HepG2 (cell line): Measurements from ENCODE around the gene CERS1. TPM values are rescaled to one million over a fixed set of nuclear protein-coding genes. Genes with fewer than 3 reads are reported as not detected.

Experiments
- AHR ChIP-seq: IDR thresholded peaks from 2 replicates; pipeline ENCODE4 v1.6.1; 2018; ENCODE audit warnings: missing genetic modification reagents, missing compliant biosample characterization
- CCAR2 ChIP-seq: fragments of 200-400 bp; formaldehyde crosslinking; optimal IDR thresholded peaks from 2 replicates; pipeline ENCODE3; 2018; ENCODE audit warnings: low read depth, mild to moderate bottlenecking, low read length, moderate library complexity
- ERF ChIP-seq: IDR thresholded peaks from 2 replicates; pipeline ENCODE4 v1.6.1; 2018; ENCODE audit warnings: missing biosample characterization, missing genetic modification reagents
- HHEX ChIP-seq: IDR thresholded peaks from 2 replicates; pipeline ENCODE4 v1.6.1; 2016; ENCODE audit warnings: control low read depth
- HNF4G ChIP-seq, 2 experiments: sonication (generic) in 1 of 2; formaldehyde crosslinking in 1 of 2; IDR thresholded peaks; 2 replicates each; pipeline versions ENCODE4 v1.4.0 to v1.6.1; 2011 to 2020; ENCODE audit warnings: borderline replicate concordance in 2 of 2, low read depth in 2 of 2, mild to moderate bottlenecking in 2 of 2, low read length in 1 of 2, missing genetic modification reagents in 1 of 2, moderate library complexity in 1 of 2
- MBD4 ChIP-seq: IDR thresholded peaks from 2 replicates; pipeline ENCODE4 v1.6.1; 2012; ENCODE audit warnings: low read length, inconsistent platforms, borderline replicate concordance
- MED1 ChIP-seq: sonication (generic); formaldehyde crosslinking; IDR thresholded peaks from 2 replicates; pipeline ENCODE4 v1.4.0; 2020; ENCODE audit warnings: missing genetic modification reagents
- NR2F2 ChIP-seq: IDR thresholded peaks from 2 replicates; pipeline ENCODE4 v1.6.1; 2012; ENCODE audit warnings: low read depth, inconsistent platforms, borderline replicate concordance
- POGZ ChIP-seq: sonication (generic); formaldehyde crosslinking; IDR thresholded peaks from 2 replicates; pipeline ENCODE4 v1.4.0; 2020; ENCODE audit warnings: mild to moderate bottlenecking, missing genetic modification reagents
- RBM39 ChIP-seq: fragments of 200-400 bp; formaldehyde crosslinking; IDR thresholded peaks from one replicate; pipeline ENCODE4 v1.6.1; 2018; ENCODE audit warnings: antibody characterized with exemption, mild to moderate bottlenecking, low read depth, low read length; ENCODE audit not compliant: poor library complexity, severe bottlenecking
- SMAD1 ChIP-seq: sonication (generic); formaldehyde crosslinking; IDR thresholded peaks from 2 replicates; pipeline ENCODE4 v1.4.0; 2020; ENCODE audit warnings: missing genetic modification reagents, low read depth, mild to moderate bottlenecking, borderline replicate concordance
- SMAD9 ChIP-seq: sonication (generic); formaldehyde crosslinking; IDR thresholded peaks from 2 replicates; pipeline ENCODE4 v1.5.1; 2020; ENCODE audit warnings: mild to moderate bottlenecking, missing genetic modification reagents
- SNRNP70 ChIP-seq: fragments of 200-400 bp; formaldehyde crosslinking; IDR thresholded peaks from 2 replicates; pipeline ENCODE4 v1.6.1; 2017; ENCODE audit warnings: mild to moderate bottlenecking, low read depth, low read length, moderate library complexity
- SP4 ChIP-seq: sonication (generic); formaldehyde crosslinking; IDR thresholded peaks from 2 replicates; pipeline ENCODE4 v1.8.1; 2023; ENCODE audit warnings: mild to moderate bottlenecking, missing genetic modification reagents
- ZC3H4 ChIP-seq: sonication (generic); formaldehyde crosslinking; IDR thresholded peaks from 2 replicates; pipeline ENCODE4 v1.4.0; 2020; ENCODE audit warnings: missing genetic modification reagents, borderline replicate concordance
- ZNF12 ChIP-seq: sonication (generic); formaldehyde crosslinking; IDR thresholded peaks from 2 replicates; pipeline ENCODE4 v1.5.0; 2020; ENCODE audit warnings: missing genetic modification reagents
- ZNF746 ChIP-seq: sonication (generic); formaldehyde crosslinking; IDR thresholded peaks from 2 replicates; pipeline ENCODE4 v1.8.0; 2022; ENCODE audit warnings: mild to moderate bottlenecking, missing genetic modification reagents
- ZNF747 ChIP-seq: sonication (generic); formaldehyde crosslinking; IDR thresholded peaks from 2 replicates; pipeline ENCODE4 v1.8.1; 2023; ENCODE audit warnings: missing genetic modification reagents, mild to moderate bottlenecking, borderline replicate concordance
- ZNF782 ChIP-seq: sonication (generic); formaldehyde crosslinking; IDR thresholded peaks from 2 replicates; pipeline ENCODE4 v1.4.0; 2020; ENCODE audit warnings: missing genetic modification reagents, mild to moderate bottlenecking, borderline replicate concordance
- ZSCAN21 ChIP-seq: sonication (generic); formaldehyde crosslinking; IDR thresholded peaks from 2 replicates; pipeline ENCODE4 v1.8.0; 2022; ENCODE audit warnings: mild to moderate bottlenecking, missing genetic modification reagents, moderate library complexity, borderline replicate concordance
- polyA plus RNA-seq, 8 experiments: library from polyadenylated mRNA; depleted of rRNA in 3 of 8; stranded (reverse) in 7 of 8; unstranded in 1 of 8; fragments of >200 nt; fragmentation: Illumina TruSeq in 4 of 8; extraction: Trizol in 4 of 8; gene quantifications; 2 replicates each; pipeline versions ENCODE4 v1.2.1 to v1.2.3, GENCODE V29; 2011 to 2016; ENCODE audit warnings: low read depth in 4 of 8, missing spikeins in 1 of 8, mixed read lengths in 1 of 8; ENCODE audit not compliant: insufficient read depth in 1 of 8
- total RNA-seq, 5 experiments: library from RNA; depleted of rRNA; stranded (reverse); fragments of >200 nt; fragmentation: Illumina TruSeq; extraction: Trizol; gene quantifications; 2 replicates each; pipeline ENCODE4 v1.2.3, GENCODE V29; 2016; ENCODE audit warnings: low read depth in 1 of 5
- TF ChIP-seq, protein P1 (sequence below): sonication (generic); formaldehyde crosslinking; IDR thresholded peaks from 2 replicates; pipeline ENCODE4 v1.5.1; 2020; ENCODE audit warnings: mild to moderate bottlenecking, missing genetic modification reagents, moderate library complexity
- TF ChIP-seq, protein P2 (sequence below): sonication (generic); formaldehyde crosslinking; IDR thresholded peaks from 2 replicates; pipeline ENCODE4 v1.8.0; 2022; ENCODE audit warnings: missing genetic modification reagents, mild to moderate bottlenecking, borderline replicate concordance
- TF ChIP-seq, protein P3 (sequence below): sonication (generic); formaldehyde crosslinking; IDR thresholded peaks from 2 replicates; pipeline ENCODE4 v1.5.1; 2020; ENCODE audit warnings: missing genetic modification reagents, mild to moderate bottlenecking, borderline replicate concordance
- TF ChIP-seq, protein P4 (sequence below): sonication (generic); formaldehyde crosslinking; conservative IDR thresholded peaks from 2 replicates; pipeline ENCODE4 v1.8.1; 2023; ENCODE audit warnings: missing genetic modification reagents

Gene CERS1
- total and polyA plus RNA-seq, 2 of the 13 experiments (the other 11 are each of a cell fraction or from before 2014, with no cell fraction given): 4.6 to 9.8 TPM

DNA sequence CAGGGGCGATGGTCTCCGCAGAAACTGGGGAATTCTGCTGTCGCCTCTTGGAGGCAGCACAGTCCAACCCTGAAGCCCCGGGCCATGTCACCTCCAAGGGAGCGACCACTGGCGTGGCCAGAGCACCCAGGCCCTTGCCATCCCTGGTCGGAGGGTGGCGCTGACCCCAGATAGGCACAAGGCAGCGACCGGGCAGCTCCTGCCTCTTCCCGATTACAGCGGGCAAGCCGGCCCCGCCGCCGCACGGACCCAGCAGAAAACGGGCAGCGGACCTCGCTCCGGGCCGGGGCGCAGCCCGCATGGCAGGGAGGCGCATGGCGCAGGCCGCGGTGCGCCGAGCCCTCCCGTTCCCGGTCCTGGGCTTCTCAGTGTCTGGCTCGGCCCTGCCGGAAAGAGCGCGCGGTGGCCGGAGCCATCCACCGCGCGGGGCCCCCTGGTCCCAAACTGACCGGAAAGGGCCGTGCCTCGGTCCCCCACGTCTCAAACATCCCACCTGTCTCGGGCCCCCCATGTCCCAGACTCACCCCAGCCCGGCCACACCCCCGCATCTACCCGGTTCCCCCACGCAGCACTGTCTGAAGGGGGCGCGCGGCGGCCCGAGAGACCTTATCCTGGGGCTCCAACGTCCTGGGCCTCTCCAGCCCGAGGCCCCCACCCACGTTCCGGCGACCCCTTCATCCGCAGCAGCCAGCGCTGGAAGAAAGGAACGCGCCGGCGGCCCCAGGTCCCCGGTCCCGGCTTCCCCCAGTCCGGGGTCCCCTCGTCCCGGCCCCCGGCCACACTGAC lies 727 bp downstream of the CERS1 start (continued):
- TF ChIP-seq, protein P1, sequence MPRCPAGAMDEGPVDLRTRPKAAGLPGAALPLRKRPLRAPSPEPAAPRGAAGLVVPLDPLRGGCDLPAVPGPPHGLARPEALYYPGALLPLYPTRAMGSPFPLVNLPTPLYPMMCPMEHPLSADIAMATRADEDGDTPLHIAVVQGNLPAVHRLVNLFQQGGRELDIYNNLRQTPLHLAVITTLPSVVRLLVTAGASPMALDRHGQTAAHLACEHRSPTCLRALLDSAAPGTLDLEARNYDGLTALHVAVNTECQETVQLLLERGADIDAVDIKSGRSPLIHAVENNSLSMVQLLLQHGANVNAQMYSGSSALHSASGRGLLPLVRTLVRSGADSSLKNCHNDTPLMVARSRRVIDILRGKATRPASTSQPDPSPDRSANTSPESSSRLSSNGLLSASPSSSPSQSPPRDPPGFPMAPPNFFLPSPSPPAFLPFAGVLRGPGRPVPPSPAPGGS (CRISPR knock-in tag): no peak
- no peak for TF ChIP-seq ZNF746 (CRISPR knock-in tag)
- TF ChIP-seq HHEX: no peak
- no peak for TF ChIP-seq ZNF782
- TF ChIP-seq, protein P2, sequence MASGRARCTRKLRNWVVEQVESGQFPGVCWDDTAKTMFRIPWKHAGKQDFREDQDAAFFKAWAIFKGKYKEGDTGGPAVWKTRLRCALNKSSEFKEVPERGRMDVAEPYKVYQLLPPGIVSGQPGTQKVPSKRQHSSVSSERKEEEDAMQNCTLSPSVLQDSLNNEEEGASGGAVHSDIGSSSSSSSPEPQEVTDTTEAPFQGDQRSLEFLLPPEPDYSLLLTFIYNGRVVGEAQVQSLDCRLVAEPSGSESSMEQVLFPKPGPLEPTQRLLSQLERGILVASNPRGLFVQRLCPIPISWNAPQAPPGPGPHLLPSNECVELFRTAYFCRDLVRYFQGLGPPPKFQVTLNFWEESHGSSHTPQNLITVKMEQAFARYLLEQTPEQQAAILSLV (CRISPR knock-in tag): peak; percentile 71; the same call in 1 of the 2 replicates
- peak; percentile 36; the same call in 1 of the 2 replicates for TF ChIP-seq ERF (CRISPR knock-in tag)
- TF ChIP-seq MED1 (CRISPR knock-in tag): peak; percentile 31; the same call in 1 of the 2 replicates
- no peak for TF ChIP-seq HNF4G (IDR thresholded peaks at IDR 0.05; ENCODE audit: borderline replicate concordance, low read depth, low read length)
- no peak for TF ChIP-seq HNF4G (CRISPR knock-in tag; IDR thresholded peaks at IDR 0.05; ENCODE audit: borderline replicate concordance, low read depth)
- no peak for TF ChIP-seq SNRNP70
- TF ChIP-seq AHR (CRISPR knock-in tag): no peak
- TF ChIP-seq NR2F2: no peak
- TF ChIP-seq CCAR2: no peak
- no peak for TF ChIP-seq MBD4
- TF ChIP-seq, protein P3, sequence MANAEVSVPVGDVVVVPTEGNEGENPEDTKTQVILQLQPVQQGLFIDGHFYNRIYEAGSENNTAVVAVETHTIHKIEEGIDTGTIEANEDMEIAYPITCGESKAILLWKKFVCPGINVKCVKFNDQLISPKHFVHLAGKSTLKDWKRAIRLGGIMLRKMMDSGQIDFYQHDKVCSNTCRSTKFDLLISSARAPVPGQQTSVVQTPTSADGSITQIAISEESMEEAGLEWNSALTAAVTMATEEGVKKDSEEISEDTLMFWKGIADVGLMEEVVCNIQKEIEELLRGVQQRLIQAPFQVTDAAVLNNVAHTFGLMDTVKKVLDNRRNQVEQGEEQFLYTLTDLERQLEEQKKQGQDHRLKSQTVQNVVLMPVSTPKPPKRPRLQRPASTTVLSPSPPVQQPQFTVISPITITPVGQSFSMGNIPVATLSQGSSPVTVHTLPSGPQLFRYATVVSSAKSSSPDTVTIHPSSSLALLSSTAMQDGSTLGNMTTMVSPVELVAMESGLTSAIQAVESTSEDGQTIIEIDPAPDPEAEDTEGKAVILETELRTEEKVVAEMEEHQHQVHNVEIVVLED (CRISPR knock-in tag): no peak
- TF ChIP-seq RBM39: no peak
- TF ChIP-seq ZNF747 (CRISPR knock-in tag): no peak
- no peak for TF ChIP-seq POGZ (CRISPR knock-in tag)
- no peak for TF ChIP-seq ZC3H4 (CRISPR knock-in tag)
- no peak for TF ChIP-seq ZNF12 (CRISPR knock-in tag)
- peak; percentile 62; the same call in 1 of the 2 replicates for TF ChIP-seq ZSCAN21 (CRISPR knock-in tag)
- no peak for TF ChIP-seq SMAD9 (CRISPR knock-in tag)
- TF ChIP-seq SP4 (CRISPR knock-in tag): peak; percentile 34; the same call in 1 of the 2 replicates
- TF ChIP-seq SMAD1 (CRISPR knock-in tag): peak; percentile 57; the same call in 1 of the 2 replicates
- TF ChIP-seq, protein P4, sequence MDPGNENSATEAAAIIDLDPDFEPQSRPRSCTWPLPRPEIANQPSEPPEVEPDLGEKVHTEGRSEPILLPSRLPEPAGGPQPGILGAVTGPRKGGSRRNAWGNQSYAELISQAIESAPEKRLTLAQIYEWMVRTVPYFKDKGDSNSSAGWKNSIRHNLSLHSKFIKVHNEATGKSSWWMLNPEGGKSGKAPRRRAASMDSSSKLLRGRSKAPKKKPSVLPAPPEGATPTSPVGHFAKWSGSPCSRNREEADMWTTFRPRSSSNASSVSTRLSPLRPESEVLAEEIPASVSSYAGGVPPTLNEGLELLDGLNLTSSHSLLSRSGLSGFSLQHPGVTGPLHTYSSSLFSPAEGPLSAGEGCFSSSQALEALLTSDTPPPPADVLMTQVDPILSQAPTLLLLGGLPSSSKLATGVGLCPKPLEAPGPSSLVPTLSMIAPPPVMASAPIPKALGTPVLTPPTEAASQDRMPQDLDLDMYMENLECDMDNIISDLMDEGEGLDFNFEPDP: no peak
